Spinal cord (tissue), 10 donors: Measurements from ENCODE around the gene ABCB6. TPM values are rescaled to one million over a fixed set of nuclear protein-coding genes. Genes with fewer than 3 reads are reported as not detected.

Source experiments
- DNase-seq, 6 donors: peaks; one replicate each; pipeline versions ENCODE4 v3.0.0 to v3.0.0-alpha.2; 2013 to 2015; ENCODE audit warnings: low spot score in 6 of 6, low read depth in 4 of 6
- H3K27ac ChIP-seq: one replicate; pipeline ENCODE4 v1.5.1; 2013; ENCODE audit warnings: low read depth, low read length, control low read depth
- H3K27me3 ChIP-seq: one replicate; pipeline ENCODE4 v1.6.1; 2013; ENCODE audit warnings: low read length; ENCODE audit not compliant: control insufficient read depth, insufficient read depth
- H3K36me3 ChIP-seq: one replicate; pipeline ENCODE4 v1.6.1; 2013; ENCODE audit warnings: low read length; ENCODE audit not compliant: control insufficient read depth, insufficient read depth
- H3K4me1 ChIP-seq: one replicate; pipeline ENCODE4 v1.6.1; 2013; ENCODE audit warnings: low read length; ENCODE audit not compliant: control insufficient read depth, insufficient read depth
- H3K4me3 ChIP-seq: one replicate; pipeline ENCODE4 v1.5.1; 2013; ENCODE audit warnings: low read depth, low read length, control low read depth
- H3K9me3 ChIP-seq: one replicate; pipeline ENCODE4 v1.6.1; 2013; ENCODE audit warnings: low read length; ENCODE audit not compliant: control insufficient read depth, insufficient read depth
- WGBS: methylation state at CpG from one replicate; pipeline ENCODE4 v1.1.5; 2013; ENCODE audit warnings: missing lambda C conversion rate; ENCODE audit not compliant: insufficient coverage; 5-methylcytosine and 5-hydroxymethylcytosine counted together
- polyA plus RNA-seq, 2 donors: library from polyadenylated mRNA; unstranded; fragments of 120-200 nt; gene quantifications; one replicate each; pipeline ENCODE4 v1.2.1, GENCODE V29; 2013; ENCODE audit not compliant: insufficient read length in 2 of 2
- total RNA-seq, 2 donors: library from RNA; depleted of rRNA in 1 of 2; stranded (reverse); fragments of 120-200 nt in 1 of 2; fragments of >200 nt in 1 of 2; gene quantifications; one replicate each; pipeline versions ENCODE4 v1.2.3 to v1.2.4, GENCODE V29; 2013 to 2014
- donor health status: healthy.

The ABCB6 gene
- total and polyA plus RNA-seq, 4 donors, result 39.7 to 78.8 (median 53.9) TPM

GRCh38 chr2:219252900-219253752 lies 34.4 kb upstream of the ABCB6 start, which contains the start of gene TUBA4B:
TSS of gene TUBA4B (plus strand) at chr2:219253243. CDS start at chr2:219253408, 165 bp downstream.
- no peaks in the 10 kb centered on the region for H3K9me3 ChIP-seq
- H3K27ac ChIP-seq, result no peak within 1 kb of the TSS
- H3K4me3 ChIP-seq, result peak within 1 kb of the TSS; percentile 36
- 1% methylated on average over 32 of the region's 49 CpGs for WGBS
- H3K4me1 ChIP-seq, result peaks cover 45% of the 10 kb centered on the region
- H3K27me3 ChIP-seq, result peaks cover 60% of the 10 kb centered on the region
- no peak for DNase-seq
- H3K36me3 ChIP-seq, result peaks cover 18% of the 10 kb centered on the region

GRCh38 chr2:219252570-219252899 lies 33.8 kb upstream of the ABCB6 start:
- 2% methylated on average over 9 of the region's 9 CpGs for WGBS
- Histone ChIP-seq H3K36me3 (peaks cover 24% of the 10 kb centered on the region), H3K27ac (no peak overlapping the region), H3K4me1 (peaks cover 45% of the 10 kb centered on the region), H3K4me3 (peak overlapping the region; percentile 36), H3K9me3 (no peaks in the 10 kb centered on the region), H3K27me3 (peaks cover 54% of the 10 kb centered on the region)
- no peak for DNase-seq

GRCh38 chr2:219252084-219252483 lies 33.3 kb upstream of the ABCB6 start:
- H3K4me3 ChIP-seq, result no peak overlapping the region
- H3K36me3 ChIP-seq, result peaks cover 28% of the 10 kb centered on the region
- H3K9me3 ChIP-seq, result no peaks in the 10 kb centered on the region
- 88% methylated on average over 1 of the region's 5 CpGs for WGBS
- DNase-seq, result no peak
- peaks cover 52% of the 10 kb centered on the region for H3K27me3 ChIP-seq
- peaks cover 45% of the 10 kb centered on the region for H3K4me1 ChIP-seq
- no peak overlapping the region for H3K27ac ChIP-seq

GRCh38 chr2:219251656-219252055 lies 32.9 kb upstream of the ABCB6 start:
- no peak overlapping the region for H3K4me3 ChIP-seq
- no peak overlapping the region for H3K27ac ChIP-seq
- peaks cover 49% of the 10 kb centered on the region for H3K27me3 ChIP-seq

GRCh38 chr2:219250049-219250781 lies 31.5 kb upstream of the ABCB6 start:
- H3K4me3 ChIP-seq, result no peak overlapping the region
- H3K9me3 ChIP-seq, result no peaks in the 10 kb centered on the region
- H3K27ac ChIP-seq, result peak overlapping the region; percentile 69
- H3K4me1 ChIP-seq, result peaks cover 56% of the 10 kb centered on the region
- DNase-seq, result no peak
- H3K36me3 ChIP-seq, result peaks cover 36% of the 10 kb centered on the region
- H3K27me3 ChIP-seq, result peaks cover 35% of the 10 kb centered on the region
- WGBS, result 95% methylated on average over 19 of the region's 22 CpGs

More at GRCh38 chr2:219251656-219252055, 32.9 kb upstream of the ABCB6 start:
- no peak for DNase-seq
- Histone ChIP-seq H3K36me3 (peaks cover 32% of the 10 kb centered on the region), H3K4me1 (peaks cover 46% of the 10 kb centered on the region), H3K9me3 (no peaks in the 10 kb centered on the region)
- 77% methylated on average over 6 of the region's 6 CpGs for WGBS

GRCh38 chr2:219249203-219249980 lies 30.6 kb upstream of the ABCB6 start:
- WGBS, result 26% methylated on average over 5 of the region's 7 CpGs
- peaks cover 53% of the 10 kb centered on the region for H3K4me1 ChIP-seq
- no peak overlapping the region for H3K4me3 ChIP-seq
- H3K27ac ChIP-seq, result peak overlapping the region; percentile 69
- peak in 3 of 6 donors; percentile 50 to 79 (median 65) for DNase-seq
- peaks cover 36% of the 10 kb centered on the region for H3K36me3 ChIP-seq
- no peaks in the 10 kb centered on the region for H3K9me3 ChIP-seq
- peaks cover 26% of the 10 kb centered on the region for H3K27me3 ChIP-seq

- no peak for DNase-seq
- Histone ChIP-seq H3K4me1 (peaks cover 48% of the 10 kb centered on the region), H3K27ac (peak overlapping the region; percentile 69)
Measured at GRCh38 chr2:219248845-219249202, 30.1 kb upstream of the ABCB6 start.

GRCh38 chr2:219247678-219248642 lies 29.2 kb upstream of the ABCB6 start:
- Histone ChIP-seq H3K9me3 (no peaks in the 10 kb centered on the region), H3K27me3 (peaks cover 12% of the 10 kb centered on the region), H3K4me1 (peaks cover 39% of the 10 kb centered on the region), H3K4me3 (no peak overlapping the region), H3K27ac (no peak overlapping the region), H3K36me3 (peaks cover 39% of the 10 kb centered on the region)
- 85% methylated on average over 11 of the region's 17 CpGs for whole genome bisulfite sequencing
- no peak for DNase-seq

More at GRCh38 chr2:219248845-219249202, 30.1 kb upstream of the ABCB6 start:
- WGBS, result 83% methylated on average over 1 of the region's 2 CpGs
- Histone ChIP-seq H3K9me3 (no peaks in the 10 kb centered on the region), H3K27me3 (peaks cover 21% of the 10 kb centered on the region), H3K36me3 (peaks cover 36% of the 10 kb centered on the region), H3K4me3 (no peak overlapping the region)
